ENCODE measurements around the gene ARID1A.

DNA sequence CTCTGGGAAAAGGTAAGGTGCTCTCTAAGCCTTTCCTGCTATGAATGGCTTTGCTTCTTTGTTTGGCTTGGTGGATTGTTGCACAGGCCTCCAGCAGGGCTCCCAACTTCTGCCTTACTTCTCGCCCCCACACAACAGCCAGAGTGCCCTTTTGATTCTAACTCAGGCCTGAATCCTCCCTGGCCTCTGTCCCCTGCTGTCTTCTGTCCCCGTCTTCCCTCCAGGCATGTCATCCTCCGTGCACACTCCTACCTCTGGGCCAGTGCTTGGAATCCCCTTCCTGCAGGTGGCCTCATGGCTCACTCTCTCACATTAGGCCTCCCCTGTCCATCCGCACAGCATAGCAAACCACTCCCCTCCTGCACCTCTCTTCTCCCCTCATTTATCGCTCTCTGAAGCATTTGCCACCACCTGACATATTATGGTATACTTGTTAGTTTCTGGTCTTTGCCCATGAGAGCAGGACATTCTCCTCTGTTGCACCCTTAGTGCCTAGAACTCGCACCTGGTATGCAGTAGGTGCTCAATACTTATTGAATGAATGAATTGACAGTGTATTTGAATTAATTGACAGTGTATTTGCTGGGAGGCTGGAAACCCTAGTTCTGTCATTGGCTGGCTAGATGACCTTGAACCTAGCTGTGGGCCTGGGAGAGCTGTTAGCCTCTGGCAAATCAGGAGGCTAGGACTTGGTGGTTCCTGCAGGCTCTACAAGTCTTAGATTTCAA is 133.5 kb downstream of the ARID1A start:
- no peak for TF ChIP-seq EZH2 (IDR thresholded peaks at IDR 0.05; ENCODE audit: insufficient read depth, low read length)
- TF ChIP-seq, protein P1, sequence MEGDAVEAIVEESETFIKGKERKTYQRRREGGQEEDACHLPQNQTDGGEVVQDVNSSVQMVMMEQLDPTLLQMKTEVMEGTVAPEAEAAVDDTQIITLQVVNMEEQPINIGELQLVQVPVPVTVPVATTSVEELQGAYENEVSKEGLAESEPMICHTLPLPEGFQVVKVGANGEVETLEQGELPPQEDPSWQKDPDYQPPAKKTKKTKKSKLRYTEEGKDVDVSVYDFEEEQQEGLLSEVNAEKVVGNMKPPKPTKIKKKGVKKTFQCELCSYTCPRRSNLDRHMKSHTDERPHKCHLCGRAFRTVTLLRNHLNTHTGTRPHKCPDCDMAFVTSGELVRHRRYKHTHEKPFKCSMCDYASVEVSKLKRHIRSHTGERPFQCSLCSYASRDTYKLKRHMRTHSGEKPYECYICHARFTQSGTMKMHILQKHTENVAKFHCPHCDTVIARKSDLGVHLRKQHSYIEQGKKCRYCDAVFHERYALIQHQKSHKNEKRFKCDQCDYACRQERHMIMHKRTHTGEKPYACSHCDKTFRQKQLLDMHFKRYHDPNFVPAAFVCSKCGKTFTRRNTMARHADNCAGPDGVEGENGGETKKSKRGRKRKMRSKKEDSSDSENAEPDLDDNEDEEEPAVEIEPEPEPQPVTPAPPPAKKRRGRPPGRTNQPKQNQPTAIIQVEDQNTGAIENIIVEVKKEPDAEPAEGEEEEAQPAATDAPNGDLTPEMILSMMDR (IDR thresholded peaks at IDR 0.05; ENCODE audit: insufficient read depth, low read depth, low read length) = no peak

Data from astrocyte (in vitro differentiated cells and primary cell).